GM18873 (cell line): ENCODE data around the gene NDUFA11.

Experiments used
- ATAC-seq: cut with Tn5 transposase; IDR thresholded peaks from one replicate; pipeline ENCODE4 v1.9.1; 2021; ENCODE audit warnings: mild to moderate bottlenecking, moderate library complexity, moderate number of reproducible peaks; ENCODE audit not compliant: unreplicated experiment, low FRiP score

NDUFA11 gene

DNA sequence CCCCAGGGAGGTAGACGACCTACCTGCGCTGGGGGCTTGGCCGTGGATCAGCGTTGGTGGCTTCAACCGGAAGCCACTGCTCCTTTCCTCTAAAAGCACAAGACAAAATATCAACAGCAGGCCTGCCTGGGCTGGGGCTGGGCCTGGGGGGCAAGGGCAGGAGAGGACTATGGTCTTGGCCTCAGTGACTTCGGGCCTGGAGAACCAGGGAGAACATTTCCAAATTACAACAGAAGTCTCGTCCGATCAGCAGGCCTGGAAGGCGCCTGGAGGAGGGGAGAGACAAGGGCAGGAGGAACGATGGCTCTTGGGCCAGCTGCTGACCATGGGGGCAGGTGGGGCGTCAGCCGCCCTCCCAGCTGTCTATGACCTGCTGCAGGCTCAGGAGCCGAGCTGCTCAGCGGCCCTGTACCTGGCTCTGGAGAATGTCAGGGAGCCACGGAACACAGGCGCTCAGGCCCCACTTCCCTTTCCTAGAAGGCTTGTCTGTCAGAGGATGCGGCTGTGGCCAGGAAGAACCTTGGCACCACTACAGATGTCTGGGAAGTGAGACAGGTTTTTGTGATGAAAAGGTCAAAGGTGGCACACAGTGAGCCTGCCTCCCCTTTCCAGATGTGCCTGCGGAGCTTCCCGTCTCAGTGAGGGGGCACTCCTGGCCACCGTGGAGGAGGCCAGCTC is 29.9 kb upstream of the NDUFA11 start:
- no peak for ATAC-seq

DNA sequence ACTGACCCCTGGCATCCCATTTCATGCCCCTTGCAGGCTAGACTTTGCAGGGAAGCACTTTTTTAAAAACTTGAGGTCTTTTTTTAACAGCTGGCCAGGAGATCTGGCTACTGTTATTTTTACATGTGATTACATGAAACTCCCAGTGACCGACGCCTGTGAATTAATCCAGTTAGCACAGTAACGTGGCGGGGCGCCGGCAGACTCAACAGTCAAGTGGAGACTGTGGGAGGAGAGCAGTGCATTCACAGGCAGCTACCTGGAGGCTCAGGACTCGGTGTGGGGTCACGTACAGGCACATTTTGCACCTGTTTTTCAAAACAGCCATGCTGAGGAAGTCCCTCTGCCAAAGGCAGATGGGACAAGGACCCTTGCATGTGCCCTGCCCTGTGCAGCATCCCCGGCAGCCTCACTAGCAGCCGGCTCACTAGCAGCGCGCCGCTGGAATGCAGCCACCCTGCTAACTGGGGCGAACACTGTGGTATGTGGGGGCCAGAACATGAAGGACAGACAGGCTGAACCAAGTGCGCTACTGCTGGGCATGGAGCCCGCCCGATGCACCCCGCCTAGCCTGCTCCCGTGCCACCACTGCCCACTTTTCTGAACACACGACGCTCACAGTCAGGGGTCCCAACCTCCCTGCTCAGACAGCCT is 29.1 kb upstream of the NDUFA11 start:
- ATAC-seq, result no peak

DNA sequence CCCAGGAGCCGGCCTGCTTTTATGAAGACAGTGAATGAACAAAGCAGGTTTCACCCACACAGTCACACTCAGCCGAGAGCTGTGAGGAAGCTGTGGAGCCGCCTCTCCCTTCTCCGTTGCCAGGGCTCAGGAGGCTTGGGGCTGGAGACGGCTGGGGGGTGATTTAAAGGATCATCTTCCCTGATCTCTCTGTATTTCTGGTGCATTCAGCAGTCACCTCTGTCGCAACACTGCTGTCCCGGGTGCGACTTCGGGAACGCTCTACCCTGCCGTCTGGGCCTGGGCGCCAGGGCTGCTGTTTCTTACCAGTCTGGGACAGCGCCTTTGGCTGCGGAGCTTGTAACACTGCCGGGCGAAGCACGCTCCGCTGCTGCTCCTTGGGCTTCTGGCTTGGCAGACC is 28.6 kb upstream of the NDUFA11 start:
- ATAC-seq, result no peak

DNA sequence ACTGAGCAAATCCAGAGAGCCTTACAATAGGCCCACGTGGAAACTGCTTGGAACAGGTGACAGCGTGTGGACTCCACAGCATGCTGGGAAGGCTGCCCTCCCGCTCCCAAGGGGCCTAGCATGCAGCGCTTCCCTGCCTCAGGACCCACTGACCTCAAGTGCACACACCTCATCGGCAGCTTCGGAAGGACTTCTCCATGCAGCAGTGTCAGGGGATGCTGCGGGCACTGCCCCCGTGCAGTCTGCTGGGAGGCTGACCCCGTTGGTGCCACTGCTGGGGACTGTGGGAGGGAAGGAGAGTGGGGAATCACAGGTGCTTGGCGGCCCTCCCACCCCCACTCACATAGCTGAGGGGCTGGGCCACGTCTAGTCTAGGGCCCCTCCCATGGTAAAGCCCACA is 27.7 kb upstream of the NDUFA11 start:
- no peak for ATAC-seq

DNA sequence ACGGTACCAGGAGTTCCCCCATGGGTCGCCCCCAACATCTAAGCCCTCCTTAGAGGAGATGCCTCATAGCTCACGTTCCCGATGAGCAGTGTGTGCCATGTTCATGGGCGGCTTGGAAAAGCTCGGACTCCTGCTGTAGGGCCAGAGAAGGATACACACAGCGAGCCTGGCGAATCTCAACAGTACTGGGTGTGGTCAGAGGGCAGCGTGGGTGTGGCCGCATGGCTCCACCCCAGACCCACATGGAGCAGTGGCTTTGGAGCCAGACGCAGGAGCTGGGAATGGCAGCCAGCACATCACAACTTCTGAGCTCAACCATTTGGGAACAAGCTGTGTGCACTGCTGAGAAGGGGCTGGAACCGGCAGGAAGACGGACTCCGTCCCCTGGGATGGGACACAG is 26.0 kb upstream of the NDUFA11 start:
- ATAC-seq, result no peak

DNA sequence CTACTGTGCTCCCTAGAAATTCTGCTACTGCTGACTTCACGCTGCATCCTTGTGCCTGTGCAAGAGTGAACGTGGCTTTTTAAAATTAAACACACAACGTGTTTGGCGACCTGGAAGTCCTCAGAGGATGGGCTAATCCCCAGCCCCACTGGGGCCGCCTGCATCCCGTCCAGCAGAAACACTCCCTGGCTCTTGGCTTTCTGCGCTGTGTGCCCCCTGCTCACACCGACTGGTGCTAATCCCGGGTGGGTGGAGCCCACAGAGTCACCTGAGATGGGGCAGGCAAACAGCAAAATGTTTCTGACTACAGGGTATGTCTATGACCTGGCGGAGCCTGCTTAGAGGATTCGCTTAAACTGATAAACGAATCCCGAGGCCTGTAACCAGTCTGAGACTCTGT is 25.6 kb upstream of the NDUFA11 start:
- ATAC-seq, result no peak

DNA sequence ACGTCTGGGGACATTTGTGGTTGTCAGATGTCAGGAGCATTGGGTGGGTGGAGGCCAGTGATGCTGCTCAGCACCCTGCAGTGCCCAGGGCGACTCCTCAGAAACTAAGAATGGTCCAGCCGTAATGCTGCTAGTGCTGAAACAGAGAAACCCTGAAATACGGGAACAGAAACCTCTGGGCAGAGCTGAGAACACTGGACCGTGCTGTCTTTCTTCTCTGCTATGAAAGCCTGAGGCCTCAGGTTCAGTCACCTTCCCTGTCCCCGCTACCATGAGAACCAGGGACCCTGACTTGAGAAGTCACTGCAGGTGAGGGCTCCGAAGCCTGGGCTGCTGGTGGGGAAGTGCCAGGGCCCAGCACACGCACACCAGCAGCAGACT is 23.8 kb upstream of the NDUFA11 start:
- ATAC-seq, result no peak

DNA sequence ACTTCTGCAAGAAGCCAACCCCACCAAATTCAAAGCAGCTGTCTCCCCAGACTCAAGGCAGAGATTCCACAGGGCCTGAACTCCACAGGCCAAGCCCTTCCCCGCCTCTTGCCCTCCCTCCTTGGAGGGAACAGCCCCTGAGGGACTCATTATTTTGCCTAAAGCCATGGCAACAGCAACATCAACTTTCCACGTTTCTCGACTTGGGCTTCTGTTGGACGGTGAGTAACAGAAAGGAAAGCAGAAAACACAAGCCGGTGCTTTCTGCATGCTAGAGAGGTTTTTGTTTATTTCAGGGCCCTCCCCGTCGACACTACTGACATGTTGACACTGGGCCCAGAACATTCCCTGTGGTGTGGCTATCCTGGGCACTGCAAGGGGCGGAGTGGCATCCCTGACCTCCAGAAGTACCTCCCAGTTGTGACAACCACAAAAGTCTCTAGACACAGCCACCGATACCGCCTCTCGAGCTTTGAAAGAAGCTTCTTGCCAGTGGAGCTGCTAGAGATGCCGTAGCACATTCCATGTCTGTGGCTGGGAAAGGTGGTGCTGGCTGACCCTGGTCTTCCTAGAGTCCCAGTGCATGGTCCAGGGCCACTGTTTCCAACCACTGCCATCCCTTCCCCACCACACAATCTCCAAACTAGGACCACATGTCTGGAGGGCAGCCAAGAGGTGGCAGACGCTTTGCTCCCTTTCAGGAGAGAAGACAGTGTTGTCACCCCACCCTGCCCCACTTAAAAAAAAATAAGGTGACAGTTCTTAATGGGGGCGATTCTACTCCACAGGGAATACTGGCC is 23.3 kb upstream of the NDUFA11 start:
- no peak for ATAC-seq

DNA sequence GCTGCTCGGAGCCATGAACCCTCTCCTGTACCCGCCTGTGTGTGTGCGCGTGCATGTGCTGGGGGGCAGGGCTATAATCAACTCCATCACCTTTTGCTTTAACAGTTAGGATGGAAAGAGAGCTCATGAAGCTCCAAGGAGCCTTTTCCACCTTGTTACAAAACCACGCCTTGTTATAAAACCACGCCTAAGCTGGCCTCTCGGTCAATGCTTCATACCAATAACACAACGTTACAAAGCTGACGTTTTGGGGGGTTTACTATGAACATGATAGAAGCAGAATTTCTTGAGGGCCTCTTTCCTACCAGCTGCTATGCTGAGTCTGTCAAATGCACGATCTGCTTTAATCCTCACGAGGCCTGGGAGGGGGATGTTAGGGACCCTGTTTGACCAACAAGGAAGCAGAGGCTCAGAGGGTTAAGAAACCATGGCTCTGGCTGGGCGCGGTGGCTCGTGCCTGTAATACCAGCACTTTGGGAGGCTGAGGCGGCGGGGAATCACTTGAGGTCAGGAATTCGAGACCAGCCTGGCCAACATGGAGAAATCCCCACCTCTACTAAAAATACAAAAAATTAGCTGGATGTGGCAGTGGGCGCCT is 22.3 kb upstream of the NDUFA11 start:
- no peak for ATAC-seq

DNA sequence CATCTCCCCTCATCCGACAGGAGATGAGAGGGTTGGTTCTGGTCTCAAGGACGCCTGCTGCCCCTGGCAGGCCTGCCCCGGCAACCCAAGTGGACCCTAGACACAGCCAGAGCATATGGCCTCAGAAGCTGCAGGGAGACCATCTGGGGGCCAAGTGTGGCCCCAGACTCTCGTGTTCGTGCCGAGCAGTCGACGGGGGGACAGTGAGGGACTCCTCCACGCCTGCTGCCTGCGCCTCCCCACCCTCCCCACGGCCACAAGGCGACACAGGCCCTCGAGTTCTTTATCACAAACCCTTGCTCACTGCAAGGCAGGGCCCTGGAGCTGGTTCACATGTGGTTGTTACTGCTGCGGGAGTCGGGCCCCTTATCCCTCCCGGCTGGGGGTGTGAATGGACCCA is 19.8 kb upstream of the NDUFA11 start:
- ATAC-seq, result no peak

DNA sequence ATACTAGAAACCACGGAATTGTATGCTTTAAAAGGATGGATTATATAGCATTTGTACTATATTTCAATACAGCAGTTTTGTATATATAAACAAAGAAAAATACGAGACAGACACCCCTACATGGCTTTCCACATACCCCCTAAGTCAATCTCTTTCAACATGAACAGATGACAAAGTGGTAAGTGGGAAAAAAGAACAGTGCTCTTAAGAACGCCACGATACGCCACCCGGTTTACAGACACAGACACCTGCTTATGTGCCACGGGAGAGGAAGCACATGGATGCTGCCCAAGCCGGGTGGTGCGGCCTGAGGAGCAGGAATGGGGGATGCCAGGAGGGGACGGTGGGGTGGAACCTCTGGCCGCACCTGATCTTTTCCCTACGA is 18.6 kb upstream of the NDUFA11 start:
- no peak for ATAC-seq

DNA sequence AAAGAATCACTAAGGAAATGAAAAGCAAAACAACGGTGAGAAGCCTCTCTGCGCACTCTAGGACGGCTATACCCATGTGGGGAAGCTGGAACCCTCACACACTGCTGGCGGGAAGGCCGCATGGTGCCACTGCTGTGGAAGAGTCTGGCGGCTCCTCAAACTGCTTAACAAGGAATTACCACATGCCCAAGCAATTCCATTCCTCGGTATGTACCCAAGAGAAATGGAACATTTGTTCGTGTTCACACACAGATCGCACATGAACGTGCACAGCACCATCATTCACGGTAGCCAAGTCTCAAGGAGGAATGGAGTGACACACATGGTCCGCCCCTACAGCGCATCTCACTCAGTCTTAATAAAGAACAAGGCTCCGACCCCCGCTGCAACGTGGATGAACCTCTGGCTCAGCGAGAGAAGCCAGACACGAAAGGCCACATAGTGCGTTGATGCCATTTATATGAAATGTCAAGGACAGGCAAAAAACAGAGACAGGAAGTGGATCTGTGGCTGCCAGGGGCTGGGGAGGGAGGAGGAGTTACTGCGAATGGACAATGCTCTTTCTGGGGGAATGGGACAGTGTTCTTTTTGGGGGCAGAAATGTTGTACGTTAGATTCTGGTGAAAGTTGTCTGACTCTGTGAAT is 18.0 kb upstream of the NDUFA11 start:
- no peak for ATAC-seq

DNA sequence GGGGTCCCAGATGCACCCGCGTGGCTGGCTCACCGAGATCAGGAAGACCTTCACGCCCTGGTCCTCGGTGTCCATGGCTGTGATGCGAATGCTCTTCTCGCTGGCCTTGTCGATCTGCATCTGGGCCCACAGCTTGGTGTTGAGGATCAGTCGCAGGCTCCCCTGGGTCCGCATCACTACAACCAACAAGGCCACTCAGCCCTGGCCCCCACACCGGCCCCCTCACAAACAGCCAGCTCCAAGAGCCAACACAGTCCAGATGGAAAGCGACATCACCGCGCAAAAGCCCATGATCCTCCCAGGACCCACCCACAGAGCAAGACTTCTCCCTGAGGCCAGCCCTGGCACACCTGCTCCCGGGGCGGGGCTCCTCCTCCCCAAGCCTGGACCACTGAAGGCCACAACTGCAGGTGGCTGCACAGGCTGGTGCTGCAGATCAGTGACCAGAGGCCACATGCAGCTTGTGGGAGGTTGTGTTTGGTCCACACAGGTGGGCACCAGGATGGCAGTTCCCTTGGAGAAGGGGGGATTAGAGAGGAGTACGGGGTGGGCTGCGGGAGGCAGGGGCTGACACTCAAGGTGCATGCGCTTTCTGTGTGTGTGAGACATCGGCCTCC is 15.0 kb upstream of the NDUFA11 start:
- no peak for ATAC-seq

DNA sequence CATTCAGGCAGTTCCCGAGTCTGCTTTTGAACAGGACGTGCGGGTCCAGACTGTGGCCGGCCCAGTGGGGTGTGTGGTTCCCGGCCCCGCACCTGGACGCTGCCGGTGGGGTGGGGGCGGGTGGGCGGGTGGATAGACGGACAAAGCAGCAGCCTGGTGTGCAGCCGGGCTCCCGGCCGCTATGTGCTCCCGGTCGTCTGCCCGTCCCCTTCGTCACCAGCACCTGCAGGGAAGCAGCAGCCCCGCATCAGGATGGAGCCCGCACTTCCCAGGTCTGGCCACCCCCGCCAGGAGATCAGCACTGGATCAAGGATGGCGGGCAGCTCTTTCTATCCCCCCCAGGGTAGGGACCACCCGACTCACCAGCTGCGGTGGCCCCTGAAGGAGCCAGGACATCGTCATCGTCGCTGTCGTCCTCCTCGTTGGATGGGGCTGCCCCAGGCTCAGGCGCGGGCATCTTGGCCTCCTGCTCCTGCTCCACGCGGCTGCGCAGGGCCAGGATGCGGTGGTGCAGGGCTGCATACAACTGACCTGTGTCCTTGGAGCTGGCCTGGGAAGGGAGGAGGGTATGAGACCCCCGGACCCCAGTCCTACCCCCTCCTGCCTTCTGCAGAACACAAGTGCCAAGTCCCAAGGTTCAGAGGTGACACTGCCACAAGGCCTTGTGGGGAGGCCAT is 14.0 kb upstream of the NDUFA11 start:
- no peak for ATAC-seq

DNA sequence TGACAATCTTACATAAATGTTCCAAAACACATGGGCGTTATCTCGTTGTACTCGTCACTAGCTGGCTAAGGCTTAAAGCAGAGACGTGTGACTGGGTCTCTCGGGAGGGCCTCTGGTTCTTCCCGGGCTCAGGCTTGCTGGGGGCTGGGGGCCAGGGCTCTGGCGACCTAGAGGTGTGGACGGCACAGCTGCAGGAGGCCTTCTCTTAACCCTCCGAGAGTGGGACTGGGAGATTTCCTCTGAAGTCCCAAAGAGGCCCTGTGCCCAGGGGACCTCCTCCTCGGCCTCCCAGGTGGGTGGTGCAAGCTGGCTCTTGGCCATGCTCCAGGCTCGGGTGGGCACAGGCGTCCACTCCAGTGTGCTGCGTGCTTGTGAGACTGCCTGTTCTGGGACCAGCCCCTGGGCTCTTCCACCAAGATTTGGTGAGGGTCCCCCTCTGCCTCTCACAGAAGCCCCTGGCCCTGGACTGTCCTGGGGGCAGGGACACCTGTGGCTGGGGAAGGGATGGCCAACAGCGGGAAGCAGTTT is 12.7 kb upstream of the NDUFA11 start:
- ATAC-seq, result no peak

DNA sequence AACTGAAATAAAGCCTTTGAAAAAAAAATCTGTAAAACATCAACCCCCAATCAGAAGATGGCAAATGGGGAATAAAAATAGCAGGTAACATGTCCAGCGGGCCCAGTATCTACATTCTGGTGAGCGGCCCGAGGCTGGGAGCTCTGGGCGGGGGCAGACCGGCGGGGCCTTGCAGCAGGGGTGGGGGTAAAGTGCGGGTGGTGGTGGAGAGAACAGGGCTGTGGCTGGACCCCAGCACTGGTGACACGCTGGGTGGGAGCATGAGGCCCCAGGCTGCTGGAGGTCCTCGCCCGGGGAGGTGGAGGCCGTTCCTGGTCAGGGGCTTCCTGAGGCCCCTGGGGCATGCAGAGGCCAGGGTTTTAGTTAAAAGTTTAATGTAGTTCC is 12.2 kb upstream of the NDUFA11 start:
- no peak for ATAC-seq

DNA sequence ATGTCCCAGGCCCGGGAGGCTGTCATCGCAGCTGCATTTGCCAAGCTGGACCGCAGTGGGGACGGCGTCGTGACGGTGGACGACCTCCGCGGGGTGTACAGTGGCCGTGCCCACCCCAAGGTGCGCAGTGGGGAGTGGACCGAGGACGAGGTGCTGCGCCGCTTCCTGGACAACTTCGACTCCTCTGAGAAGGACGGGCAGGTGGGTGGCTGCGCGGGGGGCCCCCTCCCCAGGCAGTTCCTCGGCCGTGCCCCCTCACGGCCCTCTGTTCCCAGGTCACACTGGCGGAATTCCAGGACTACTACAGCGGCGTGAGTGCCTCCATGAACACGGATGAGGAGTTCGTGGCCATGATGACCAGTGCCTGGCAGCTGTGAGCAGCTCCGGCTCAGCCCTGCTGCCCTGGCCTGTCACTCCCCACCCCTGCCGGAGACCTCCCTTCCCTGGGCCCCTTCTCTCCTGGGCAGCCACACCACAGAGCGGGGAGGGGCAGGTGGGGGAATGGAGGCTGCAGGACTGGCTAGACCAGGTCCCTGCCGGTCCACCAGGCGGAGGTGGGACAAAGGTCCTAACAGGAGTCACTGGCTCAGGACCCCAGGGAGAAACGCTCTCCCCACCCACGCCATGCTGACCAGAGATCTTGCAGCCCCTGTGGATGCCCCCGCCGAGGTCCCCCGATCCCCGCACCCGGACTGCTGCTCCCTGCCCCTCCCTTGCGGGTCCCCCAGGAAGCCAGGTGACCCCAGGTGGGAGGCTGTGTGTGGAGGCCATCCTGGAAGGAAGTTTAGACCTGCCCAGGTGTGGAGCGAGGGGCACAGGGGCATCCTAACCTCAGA is 11.6 kb upstream of the NDUFA11 start:
- no peak for ATAC-seq

DNA sequence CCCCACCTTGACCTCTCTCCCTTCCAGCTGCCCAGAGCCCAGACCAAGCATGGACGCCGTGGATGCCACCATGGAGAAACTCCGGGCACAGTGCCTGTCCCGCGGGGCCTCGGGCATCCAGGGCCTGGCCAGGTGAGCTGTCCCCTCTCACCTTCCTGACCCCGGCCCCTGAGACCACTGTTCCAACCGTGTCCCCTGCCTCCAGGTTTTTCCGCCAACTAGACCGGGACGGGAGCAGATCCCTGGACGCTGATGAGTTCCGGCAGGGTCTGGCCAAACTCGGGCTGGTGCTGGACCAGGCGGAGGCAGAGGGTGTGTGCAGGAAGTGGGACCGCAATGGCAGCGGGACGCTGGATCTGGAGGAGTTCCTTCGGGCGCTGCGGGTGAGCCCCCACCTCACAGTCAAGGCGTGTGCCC is 10.8 kb upstream of the NDUFA11 start:
- ATAC-seq, result no peak
